H1 (cell line): Measurements from ENCODE around the gene YBX2. TPM values are rescaled to one million over a fixed set of nuclear protein-coding genes. Genes with fewer than 3 reads are reported as not detected.
A peak's percentile ranks its signal among the peaks of the same experiment; 100 is the strongest.

Experiments used
- CTCF ChIA-PET: fragments of 300-600 bp; sonication (Branson Sonifier 250); formaldehyde crosslinking; loops from one replicate; lab custom pipeline; 2021; ENCODE audit not compliant: partially characterized antibody; lab: Charles Lee
- POLR2A ChIA-PET: fragments of 300-600 bp; sonication (Branson Sonifier 250); formaldehyde crosslinking; loops from one replicate; lab custom pipeline; 2021; ENCODE audit warnings: inconsistent platforms; ENCODE audit not compliant: partially characterized antibody; lab: Charles Lee
- DNase-seq, 2 experiments: peaks; one replicate each; pipeline versions ENCODE4 v3.0.0 to v3.0.0-alpha.2; 2010 to 2022; ENCODE audit warnings: low spot score in 2 of 2, low read depth in 1 of 2, mixed read lengths in 1 of 2
- FAIRE-seq: peaks from 2 replicates; lab custom pipeline; 2011; peaks lifted over from hg19 to GRCh38; lab: Jason Lieb, UNC
- H2AFZ ChIP-seq: 2 replicates; pipeline ENCODE4 v1.8.1; 2012; ENCODE audit warnings: low read length, inconsistent platforms
- H2AK5ac ChIP-seq: 2 replicates; pipeline ENCODE4 v1.6.1; 2013; ENCODE audit warnings: low read depth, low read length
- H2BK120ac ChIP-seq: replicated peaks from 2 replicates; pipeline ENCODE3; 2013; ENCODE audit warnings: low read depth, low read length, inconsistent platforms
- H2BK12ac ChIP-seq: 2 replicates; pipeline ENCODE4 v1.6.1; 2013; ENCODE audit warnings: low read depth, low read length
- H2BK15ac ChIP-seq: 2 replicates; pipeline ENCODE4 v1.6.1; 2013; ENCODE audit warnings: low read length
- H2BK20ac ChIP-seq: 2 replicates; pipeline ENCODE4 v1.6.1; 2013; ENCODE audit warnings: low read length
- H2BK5ac ChIP-seq: 2 replicates; pipeline ENCODE4 v1.6.1; 2013; ENCODE audit warnings: low read depth, low read length
- H3K14ac ChIP-seq: 2 replicates; pipeline ENCODE4 v1.6.1; 2013; ENCODE audit warnings: inconsistent platforms; ENCODE audit not compliant: insufficient read length
- H3K18ac ChIP-seq: 2 replicates; pipeline ENCODE4 v1.6.1; 2013; ENCODE audit warnings: low read length; ENCODE audit errors: extremely low read depth
- H3K23ac ChIP-seq: 2 replicates; pipeline ENCODE4 v1.6.1; 2013; ENCODE audit warnings: inconsistent platforms; ENCODE audit not compliant: insufficient read length
- H3K23me2 ChIP-seq: 2 replicates; pipeline ENCODE4 v1.6.1; 2013; ENCODE audit warnings: low read depth, low read length
- H3K27ac ChIP-seq: 2 replicates; pipeline ENCODE4 v1.6.1; 2011; ENCODE audit warnings: low read depth, low read length, inconsistent platforms
- H3K27me3 ChIP-seq, 4 experiments: replicated peaks in 1 of 4; 1 replicate in 1 of 4; 2 replicates in 3 of 4; pipeline versions ENCODE4 v1.6.1 to v1.8.1; 2011 to 2013; ENCODE audit warnings: low read length in 3 of 4, mild to moderate bottlenecking in 3 of 4, inconsistent platforms in 2 of 4, mixed read lengths in 2 of 4, moderate library complexity in 1 of 4; ENCODE audit not compliant: control insufficient read depth in 3 of 4, insufficient read depth in 3 of 4; ENCODE audit errors: extremely low read depth in 1 of 4
- H3K36me3 ChIP-seq, 4 experiments: 2 replicates each; pipeline versions ENCODE4 v1.6.1 to v1.8.1; 2011 to 2013; ENCODE audit warnings: mild to moderate bottlenecking in 4 of 4, low read length in 3 of 4, moderate library complexity in 2 of 4, control low read depth in 1 of 4, inconsistent platforms in 1 of 4; ENCODE audit not compliant: insufficient read depth in 4 of 4, control insufficient read depth in 2 of 4
- H3K4ac ChIP-seq: replicated peaks from 2 replicates; pipeline ENCODE3; 2013; ENCODE audit warnings: low read length, low read depth, mixed read lengths, inconsistent platforms; ENCODE audit not compliant: insufficient read length
- H3K4me1 ChIP-seq, 4 experiments: replicated peaks in 1 of 4; 1 replicate in 1 of 4; 2 replicates in 3 of 4; pipeline versions ENCODE4 v1.6.1 to v1.8.1; 2011 to 2013; ENCODE audit warnings: low read length in 3 of 4, inconsistent platforms in 2 of 4, mixed read lengths in 1 of 4; ENCODE audit not compliant: insufficient read depth in 4 of 4, control insufficient read depth in 3 of 4
- H3K4me2 ChIP-seq, 2 experiments: 2 replicates each; pipeline versions ENCODE4 v1.6.1 to v1.8.1; 2011 to 2013; ENCODE audit warnings: low read depth in 2 of 2, low read length in 2 of 2, control low read depth in 1 of 2, inconsistent platforms in 1 of 2, mild to moderate bottlenecking in 1 of 2; ENCODE audit not compliant: insufficient read depth in 1 of 2
- H3K4me3 ChIP-seq, 4 experiments: fragments of 200-600, 300-600 bp in 1 of 4; sonication (generic), shearing (Covaris generic), sonication (Bioruptor Twin) in 1 of 4; 2 replicates each; pipeline versions ENCODE4 v1.5.1 to v1.8.1; 2011 to 2016; ENCODE audit warnings: low read length in 4 of 4, low read depth in 3 of 4, control low read depth in 2 of 4, inconsistent platforms in 2 of 4, mild to moderate bottlenecking in 2 of 4, mixed read lengths in 1 of 4, moderate library complexity in 1 of 4; ENCODE audit not compliant: insufficient read depth in 2 of 4; ENCODE audit errors: extremely low read depth in 1 of 4
- H3K56ac ChIP-seq: replicated peaks from 2 replicates; pipeline ENCODE3; 2013; ENCODE audit warnings: low read depth, mild to moderate bottlenecking, mixed read lengths, low read length, inconsistent platforms; ENCODE audit not compliant: insufficient read length
- H3K79me1 ChIP-seq: 2 replicates; pipeline ENCODE4 v1.6.1; 2013; ENCODE audit warnings: low read depth, low read length, control low read depth
- H3K79me2 ChIP-seq, 2 experiments: 2 replicates each; pipeline versions ENCODE4 v1.6.1 to v1.8.1; 2012 to 2013; ENCODE audit warnings: low read length in 2 of 2, mild to moderate bottlenecking in 2 of 2, inconsistent platforms in 1 of 2; ENCODE audit not compliant: insufficient read depth in 2 of 2, control insufficient read depth in 1 of 2
- H3K9ac ChIP-seq, 4 experiments: replicated peaks in 1 of 4; 1 replicate in 1 of 4; 2 replicates in 3 of 4; pipeline versions ENCODE4 v1.6.1 to v1.8.1; 2011 to 2013; ENCODE audit warnings: low read depth in 3 of 4, low read length in 3 of 4, control low read depth in 2 of 4, mild to moderate bottlenecking in 2 of 4, moderate library complexity in 2 of 4, inconsistent platforms in 1 of 4; ENCODE audit errors: extremely low read depth in 1 of 4
- H3K9me3 ChIP-seq, 2 experiments: 2 replicates each; pipeline versions ENCODE4 v1.6.1 to v1.8.1; 2012 to 2013; ENCODE audit warnings: mild to moderate bottlenecking in 2 of 2, moderate library complexity in 2 of 2, control low read depth in 1 of 2, inconsistent platforms in 1 of 2, low read depth in 1 of 2, low read length in 1 of 2, mixed read lengths in 1 of 2; ENCODE audit not compliant: insufficient read depth in 2 of 2
- H4K20me1 ChIP-seq, 2 experiments: replicated peaks in 1 of 2; 2 replicates each; pipeline versions ENCODE3 to v1.8.1; 2011 to 2013; ENCODE audit warnings: inconsistent platforms in 2 of 2, low read length in 2 of 2, mild to moderate bottlenecking in 1 of 2; ENCODE audit not compliant: insufficient read depth in 2 of 2, control insufficient read depth in 1 of 2
- H4K5ac ChIP-seq: 2 replicates; pipeline ENCODE4 v1.6.1; 2013; ENCODE audit warnings: low read length, low read depth, mixed read lengths, inconsistent platforms; ENCODE audit not compliant: insufficient read length
- H4K8ac ChIP-seq: 2 replicates; pipeline ENCODE4 v1.8.0; 2013; ENCODE audit warnings: mild to moderate bottlenecking, moderate library complexity, low read length, inconsistent platforms; ENCODE audit not compliant: insufficient read depth; ENCODE audit errors: extremely low read depth
- H4K91ac ChIP-seq: replicated peaks from 2 replicates; pipeline ENCODE3; 2013; ENCODE audit warnings: low read length, mixed read lengths, inconsistent platforms; ENCODE audit not compliant: insufficient read length
- WGBS, 2 experiments: shearing (Covaris generic) in 1 of 2; methylation state at CpG; one replicate each; pipeline versions ENCODE4 v1.1.6 to v1.1.7; 2013 to 2015; ENCODE audit warnings: low lambda C conversion rate in 2 of 2, mixed read lengths in 2 of 2, inconsistent platforms in 1 of 2, low coverage in 1 of 2, missing lambda C conversion rate in 1 of 2; ENCODE audit not compliant: insufficient replicate concordance in 2 of 2, insufficient coverage in 1 of 2, insufficient read length in 1 of 2; ENCODE audit errors: extremely low coverage in 1 of 2, missing lambda C conversion rate in 1 of 2; 5-methylcytosine and 5-hydroxymethylcytosine counted together
- polyA plus RNA-seq, 7 experiments: library from polyadenylated mRNA; depleted of rRNA in 3 of 7; stranded (reverse) in 5 of 7; unstranded in 2 of 7; fragments of >200 nt in 5 of 7; fragments of 200-250 nt in 2 of 7; gene quantifications; 1 replicate in 5 of 7; 2 replicates in 1 of 7; 4 replicates in 1 of 7; pipeline versions ENCODE4 v1.2.1 to v1.2.3, GENCODE V29; 2011 to 2013; ENCODE audit warnings: missing spikeins in 2 of 7, mixed read lengths in 2 of 7
- total RNA-seq: library from RNA; stranded (reverse); fragmentation: NEBNext Ultra II Directional; extraction: Animal tissue kit (Norgen Biotek cat#: 25700); gene quantifications from 2 replicates; pipeline ENCODE4 v1.2.1, GENCODE V29; 2021

Gene YBX2
- total and polyA plus RNA-seq, 2 of the 8 experiments (the other 6 are each of a cell fraction or from before 2014, with no cell fraction given): 19.2 to 30.5 TPM

DNA sequence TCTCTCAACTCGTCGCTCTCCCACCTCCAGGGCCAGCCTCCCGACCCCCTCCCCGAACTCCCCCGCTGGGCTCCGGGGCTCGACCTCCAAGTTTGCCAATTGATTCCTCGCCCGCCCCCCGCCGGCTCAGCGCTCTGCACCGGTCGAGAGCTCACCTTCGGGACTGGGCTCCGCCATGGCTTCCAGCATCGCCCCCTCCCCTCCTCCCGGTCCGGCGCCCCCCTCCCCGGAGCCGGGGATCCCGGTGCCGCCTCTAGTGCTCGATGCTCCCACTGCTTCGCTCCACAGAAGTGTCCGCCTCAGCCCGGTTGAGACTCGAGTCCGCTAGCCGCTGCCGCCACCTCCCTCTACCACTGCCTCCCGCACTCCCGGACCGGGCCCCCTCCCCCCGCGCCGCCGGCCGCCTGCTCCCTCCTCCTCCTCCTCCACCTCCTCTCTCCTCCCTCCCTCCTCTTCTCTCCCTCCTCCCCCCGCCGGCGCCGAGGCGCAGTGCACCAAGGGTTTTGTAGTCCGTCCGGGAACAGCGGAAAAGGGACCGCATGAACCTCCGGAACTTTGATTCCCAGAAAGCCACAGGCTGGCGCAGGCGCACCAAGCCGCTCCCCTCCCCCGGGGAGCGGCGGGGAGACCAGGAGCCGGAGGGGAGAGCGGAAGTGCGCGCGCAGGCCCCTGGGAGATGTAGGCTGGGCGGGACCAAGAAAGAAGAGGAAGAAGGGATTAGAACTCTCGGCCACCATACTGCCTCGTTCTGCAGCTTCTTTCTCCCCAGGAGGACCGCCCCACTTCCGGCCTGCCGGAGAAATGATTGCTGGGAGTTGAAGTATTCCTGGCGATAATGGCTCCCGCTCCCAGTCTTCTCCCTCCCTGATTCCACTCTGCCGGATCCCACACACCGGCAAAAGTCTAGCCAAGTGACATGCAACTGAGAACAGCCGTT lies 55.1 kb downstream of the YBX2 start, which contains the start of gene PHF23:
TSS of gene PHF23 (minus strand) at position 367 of the 937 bp plus-strand sequence. CDS start at position 189, 178 bp downstream.
- DNase-seq (peak; percentile 94 to 99), FAIRE-seq (peak; percentile 78)
- 0 out of 2 replicates have a peak within 1 kb of the TSS, but pooled peaks have one; percentile 9 for H2BK12ac ChIP-seq
- peak within 1 kb of the TSS; percentile 93 for H3K56ac ChIP-seq
- H4K91ac ChIP-seq: peak within 1 kb of the TSS; percentile 77
- H4K5ac ChIP-seq: peak within 1 kb of the TSS; percentile 74
- H3K4ac ChIP-seq: peak within 1 kb of the TSS; percentile 91
- peaks cover 10 to 19% of the 10 kb centered on the region in 2 experiments for H4K20me1 ChIP-seq
- no peak within 1 kb of the TSS for H2BK20ac ChIP-seq
- H3K9me3 ChIP-seq: no peaks in the 10 kb centered on the region
- H2AFZ ChIP-seq: no peak within 1 kb of the TSS
- peak within 1 kb of the TSS; percentile 90 for H4K8ac ChIP-seq
- H3K18ac ChIP-seq: peak within 1 kb of the TSS; percentile 66; the same call in 1 of the 2 replicates
- no peak within 1 kb of the TSS for H2BK120ac ChIP-seq
- peaks cover 8% of the 10 kb centered on the region; the same call in 1 of the 2 replicates for H3K79me1 ChIP-seq
- ChIA-PET POLR2A (interaction anchor here (0.7 to 19.7 kb wide), 23 partner anchors 9 to 350 kb away, joined by 3 to 386 read pairs (median 4); partner anchors contain the start of genes ACADVL, ACAP1, CLDN7 and CTDNEP1), CTCF (interaction anchor here (0.8 to 6.4 kb wide), 4 partner anchors 18 to 209 kb away, joined by 3 to 46 read pairs (median 10); partner anchors contain the start of genes ACADVL and DLG4)
- H2AK5ac ChIP-seq: no peak within 1 kb of the TSS
- H3K79me2 ChIP-seq: peaks cover 0 to 48% of the 10 kb centered on the region in 2 experiments; a peak in 2 of 4 replicates
- H2BK5ac ChIP-seq: peak within 1 kb of the TSS; percentile 87
- H3K23ac ChIP-seq: no peak within 1 kb of the TSS
- peak within 1 kb of the TSS; percentile 81 to 93 (median 86) for H3K9ac ChIP-seq
- 5% methylated on average over 14 of the region's 72 CpGs; no CpG with 5 or more reads in 1 of the 2 experiments for WGBS, 2 experiments
- no peaks in the 10 kb centered on the region for H3K27me3 ChIP-seq
- peaks cover 18% of the 10 kb centered on the region for H3K23me2 ChIP-seq
- peaks cover 15 to 42% (median 26%) of the 10 kb centered on the region in 4 experiments; a peak in 7 of 8 replicates for H3K36me3 ChIP-seq
- H3K14ac ChIP-seq: no peak within 1 kb of the TSS
- H3K4me2 ChIP-seq: peak within 1 kb of the TSS; percentile 92 to 93
- no peak within 1 kb of the TSS for H2BK15ac ChIP-seq
- peaks cover 5 to 24% (median 12%) of the 10 kb centered on the region in 4 experiments for H3K4me1 ChIP-seq
- H3K4me3 ChIP-seq: peak within 1 kb of the TSS; percentile 91 to 97 (median 94)
- peak within 1 kb of the TSS; percentile 63 for H3K27ac ChIP-seq
